Mononuclear cell (primary cell): ENCODE data around the gene ANKRD40. TPM values are rescaled to one million over a fixed set of nuclear protein-coding genes. Genes with fewer than 3 reads are reported as not detected.

ENCODE experiments used
- H3K27me3 ChIP-seq: 2 replicates; pipeline ENCODE4 v1.6.0; 2011; ENCODE audit warnings: low read length, control low read depth; ENCODE audit not compliant: insufficient read depth
- H3K4me1 ChIP-seq: 2 replicates; pipeline ENCODE4 v1.5.1; 2011; ENCODE audit warnings: mild to moderate bottlenecking, low read length, control low read depth; ENCODE audit not compliant: insufficient read depth
- H3K4me3 ChIP-seq: 2 replicates; pipeline ENCODE4 v1.5.1; 2011; ENCODE audit warnings: mild to moderate bottlenecking, low read length, moderate library complexity
- H3K9me3 ChIP-seq: 2 replicates; pipeline ENCODE4 v1.5.1; 2011; ENCODE audit warnings: low read depth, mild to moderate bottlenecking, control low read depth, low read length
- total RNA-seq: library from RNA; depleted of rRNA; stranded (reverse); fragments of >200 nt; gene quantifications from one replicate; pipeline ENCODE4 v1.2.3, GENCODE V29; 2012

ANKRD40 gene
- total RNA-seq, 1 donor, result 22.5 TPM

DNA sequence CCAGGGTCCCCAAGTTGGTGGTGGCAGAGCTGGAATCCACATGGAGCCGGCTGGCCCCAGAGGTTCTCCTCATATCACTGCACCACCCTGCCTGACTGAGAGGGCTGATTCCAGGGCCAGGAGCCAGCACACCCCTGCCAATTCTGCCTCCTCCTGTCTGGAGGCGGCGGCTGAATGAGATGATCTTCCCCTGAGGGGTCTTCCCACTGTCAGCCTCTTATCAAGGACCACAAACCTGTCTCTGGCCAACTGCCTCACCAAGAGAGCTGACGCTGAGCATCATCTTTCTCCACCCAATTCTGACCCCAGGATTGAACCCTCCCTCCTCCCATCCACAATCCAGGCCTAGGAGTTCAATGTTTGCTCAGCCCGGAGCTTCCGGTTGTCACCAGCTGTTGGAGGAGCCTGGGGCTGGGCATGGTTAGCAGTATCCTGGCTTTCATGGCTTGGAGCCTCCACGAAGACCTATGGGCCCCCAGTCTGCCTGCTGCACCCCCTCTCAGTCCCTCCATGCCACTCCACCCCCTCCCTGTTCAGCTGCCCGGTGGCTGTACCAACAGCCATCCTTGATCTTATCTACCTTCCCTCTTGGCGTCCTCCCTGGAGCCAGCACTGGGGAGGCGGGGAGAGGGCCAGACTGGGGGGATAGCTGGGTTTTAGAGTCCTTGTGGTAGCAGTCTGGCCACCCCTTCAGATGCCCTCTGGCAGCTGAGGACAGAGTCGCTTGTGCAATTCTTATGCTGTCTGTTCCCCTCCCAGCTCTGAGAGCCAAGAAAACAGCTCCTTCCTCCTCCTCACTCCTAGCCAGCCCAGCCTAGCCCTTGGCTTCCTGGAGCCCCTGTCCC, 47.5 kb downstream of the ANKRD40 start:
- no peak overlapping the region for H3K4me3 ChIP-seq
- H3K9me3 ChIP-seq, result no peaks in the 10 kb centered on the region
- H3K4me1 ChIP-seq, result peaks cover 30% of the 10 kb centered on the region
- H3K27me3 ChIP-seq, result no peaks in the 10 kb centered on the region

DNA sequence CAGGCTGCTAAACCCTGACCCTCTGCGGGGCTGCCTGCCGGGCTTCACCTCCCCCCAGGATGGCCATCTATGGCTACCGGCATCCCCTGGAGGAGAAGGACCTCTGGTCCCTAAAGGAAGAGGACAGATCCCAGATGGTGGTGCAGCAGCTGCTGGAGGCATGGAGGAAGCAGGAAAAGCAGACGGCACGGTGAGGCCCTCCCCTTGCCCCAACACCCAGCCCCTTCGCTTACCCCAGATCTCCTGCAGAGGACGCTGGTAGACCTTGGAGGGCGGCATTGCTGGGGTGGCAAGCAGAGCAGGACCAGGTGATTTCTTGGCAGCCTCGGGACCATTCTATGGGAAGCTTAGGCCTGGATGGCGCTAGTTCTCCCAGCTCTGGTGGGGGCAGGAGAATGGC, 48.5 kb downstream of the ANKRD40 start:
- no peaks in the 10 kb centered on the region for H3K27me3 ChIP-seq

DNA sequence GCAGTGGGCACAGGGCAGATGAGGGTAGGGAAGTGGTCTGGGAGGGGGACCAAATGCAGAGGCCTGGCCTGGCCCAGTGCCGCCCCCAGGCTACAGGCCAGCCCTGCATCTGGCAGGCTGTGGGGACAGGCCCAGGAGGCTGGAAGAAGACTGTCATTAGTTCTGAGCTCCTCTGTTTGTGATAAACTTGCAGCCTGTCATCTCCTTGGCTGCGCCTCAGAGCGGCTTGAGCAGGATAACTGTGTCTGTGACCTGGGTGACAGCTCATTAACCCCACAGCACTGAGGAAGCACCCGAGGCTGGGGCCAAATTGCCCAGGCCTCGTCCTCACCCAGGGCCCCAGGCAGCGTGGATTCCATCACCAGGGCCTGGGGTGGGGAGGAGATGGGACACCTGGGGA, 49.1 kb downstream of the ANKRD40 start:
- Histone ChIP-seq H3K4me3 (no peak overlapping the region), H3K4me1 (peaks cover 30% of the 10 kb centered on the region), H3K27me3 (no peaks in the 10 kb centered on the region), H3K9me3 (no peaks in the 10 kb centered on the region)

More for the DNA sequence above, 48.5 kb downstream of the ANKRD40 start:
- no peaks in the 10 kb centered on the region for H3K9me3 ChIP-seq
- H3K4me1 ChIP-seq, result peaks cover 30% of the 10 kb centered on the region
- H3K4me3 ChIP-seq, result no peak overlapping the region

DNA sequence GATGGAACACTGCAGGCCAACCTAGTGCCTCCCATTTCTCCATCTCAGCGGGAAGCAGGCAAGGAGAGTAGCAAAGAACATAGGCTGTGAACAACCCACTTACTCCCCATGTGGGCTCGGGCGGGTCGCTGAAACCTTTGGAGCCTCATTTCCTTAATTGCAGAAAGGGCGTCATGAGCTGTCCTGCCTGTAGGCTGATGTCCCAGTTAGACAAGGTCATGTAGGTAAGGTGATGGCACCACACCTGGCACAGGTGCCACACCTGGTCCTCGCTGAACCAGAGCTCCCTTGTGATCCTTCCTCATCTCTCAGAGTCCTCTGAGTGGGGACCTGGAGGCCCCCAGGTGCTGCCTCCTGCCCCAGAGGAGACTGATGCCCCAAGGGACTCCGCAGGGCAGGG, 50.1 kb downstream of the ANKRD40 start:
- Histone ChIP-seq H3K27me3 (no peaks in the 10 kb centered on the region), H3K4me3 (no peak overlapping the region), H3K9me3 (peaks cover 2% of the 10 kb centered on the region), H3K4me1 (peaks cover 29% of the 10 kb centered on the region)

DNA sequence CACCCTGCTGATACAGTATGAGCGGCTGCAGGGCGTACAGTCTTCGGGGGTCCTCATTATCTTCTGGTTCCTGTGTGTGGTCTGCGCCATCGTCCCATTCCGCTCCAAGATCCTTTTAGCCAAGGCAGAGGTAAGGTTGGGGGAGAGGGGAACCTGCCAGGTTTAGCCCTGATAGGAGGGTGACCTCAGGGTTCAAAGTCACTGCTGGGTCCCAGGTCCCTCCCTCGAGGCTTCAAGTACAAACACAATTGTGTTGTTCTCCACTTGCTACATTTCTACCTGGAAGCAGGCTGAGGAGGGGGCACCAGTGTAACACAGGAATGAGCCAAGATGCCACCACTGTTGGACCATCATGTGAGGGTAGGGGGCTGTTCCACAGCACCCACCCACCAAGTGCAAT, 50.7 kb downstream of the ANKRD40 start:
- Histone ChIP-seq H3K4me3 (no peak overlapping the region), H3K27me3 (no peaks in the 10 kb centered on the region), H3K4me1 (peaks cover 23% of the 10 kb centered on the region), H3K9me3 (peaks cover 6% of the 10 kb centered on the region)

DNA sequence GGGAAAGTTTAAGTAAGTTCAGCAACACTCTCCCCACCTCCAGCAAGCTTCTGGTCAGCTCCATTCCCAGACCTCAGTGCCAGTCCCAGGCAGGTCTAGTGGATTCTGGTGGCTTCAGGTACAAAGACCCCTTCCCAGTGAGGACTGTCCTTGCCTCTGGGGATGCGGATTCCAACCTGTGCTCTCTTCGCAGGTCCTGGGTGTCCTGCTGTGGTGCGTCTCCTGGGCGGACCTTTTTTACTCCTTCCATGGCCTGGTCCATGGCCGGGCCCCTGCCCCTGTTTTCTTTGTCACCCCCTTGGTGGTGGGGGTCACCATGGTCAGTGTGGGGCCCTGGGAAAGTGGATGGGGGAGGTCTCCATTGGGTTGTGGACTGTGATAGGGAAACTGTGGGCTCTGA, 51.2 kb downstream of the ANKRD40 start:
- peaks cover 6% of the 10 kb centered on the region for H3K9me3 ChIP-seq
- peaks cover 18% of the 10 kb centered on the region for H3K4me1 ChIP-seq
- no peaks in the 10 kb centered on the region for H3K27me3 ChIP-seq
- H3K4me3 ChIP-seq, result no peak overlapping the region

DNA sequence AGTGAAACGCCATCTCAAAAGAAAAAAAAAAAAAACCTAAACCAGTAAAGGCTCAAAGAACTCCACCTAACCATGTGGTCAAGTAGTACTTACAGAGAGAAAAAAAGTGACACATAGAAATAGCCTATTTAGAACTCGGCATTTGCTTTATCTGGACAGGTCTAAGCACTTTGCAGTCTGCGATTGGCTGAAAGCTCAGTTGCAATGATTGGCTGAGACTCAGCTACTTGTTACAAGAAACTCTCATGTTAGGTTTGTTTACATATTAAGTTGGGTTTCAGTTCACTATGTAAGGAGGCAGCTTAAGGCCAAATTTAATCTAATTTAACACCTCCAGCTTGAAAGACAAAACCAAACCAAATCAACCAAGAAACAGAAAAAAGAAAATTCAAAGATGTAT, 54.0 kb downstream of the ANKRD40 start:
- no peaks in the 10 kb centered on the region for H3K27me3 ChIP-seq
- no peak overlapping the region for H3K4me3 ChIP-seq
- no peaks in the 10 kb centered on the region for H3K4me1 ChIP-seq
- H3K9me3 ChIP-seq, result peaks cover 6% of the 10 kb centered on the region

DNA sequence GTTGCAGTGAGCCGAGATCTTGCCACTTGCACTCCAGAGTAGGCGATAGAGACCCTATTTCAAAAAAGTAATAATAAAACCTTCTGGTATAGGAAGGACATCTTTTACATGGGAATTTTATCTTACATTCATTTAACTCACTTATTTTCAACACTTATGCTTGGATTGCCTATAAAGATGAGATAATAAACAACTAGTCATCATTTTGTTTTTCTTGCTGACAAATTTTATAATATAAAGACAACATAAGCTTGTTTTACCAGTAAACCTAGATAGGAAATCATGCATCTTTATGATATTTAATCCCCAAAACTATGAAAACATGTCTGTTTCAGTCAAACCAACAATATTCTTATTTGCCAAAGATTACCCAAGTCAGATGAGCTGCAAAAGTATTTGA, 56.1 kb downstream of the ANKRD40 start:
- H3K9me3 ChIP-seq, result peaks cover 6% of the 10 kb centered on the region
- H3K27me3 ChIP-seq, result no peaks in the 10 kb centered on the region
- no peak overlapping the region for H3K4me3 ChIP-seq
- no peaks in the 10 kb centered on the region for H3K4me1 ChIP-seq

DNA sequence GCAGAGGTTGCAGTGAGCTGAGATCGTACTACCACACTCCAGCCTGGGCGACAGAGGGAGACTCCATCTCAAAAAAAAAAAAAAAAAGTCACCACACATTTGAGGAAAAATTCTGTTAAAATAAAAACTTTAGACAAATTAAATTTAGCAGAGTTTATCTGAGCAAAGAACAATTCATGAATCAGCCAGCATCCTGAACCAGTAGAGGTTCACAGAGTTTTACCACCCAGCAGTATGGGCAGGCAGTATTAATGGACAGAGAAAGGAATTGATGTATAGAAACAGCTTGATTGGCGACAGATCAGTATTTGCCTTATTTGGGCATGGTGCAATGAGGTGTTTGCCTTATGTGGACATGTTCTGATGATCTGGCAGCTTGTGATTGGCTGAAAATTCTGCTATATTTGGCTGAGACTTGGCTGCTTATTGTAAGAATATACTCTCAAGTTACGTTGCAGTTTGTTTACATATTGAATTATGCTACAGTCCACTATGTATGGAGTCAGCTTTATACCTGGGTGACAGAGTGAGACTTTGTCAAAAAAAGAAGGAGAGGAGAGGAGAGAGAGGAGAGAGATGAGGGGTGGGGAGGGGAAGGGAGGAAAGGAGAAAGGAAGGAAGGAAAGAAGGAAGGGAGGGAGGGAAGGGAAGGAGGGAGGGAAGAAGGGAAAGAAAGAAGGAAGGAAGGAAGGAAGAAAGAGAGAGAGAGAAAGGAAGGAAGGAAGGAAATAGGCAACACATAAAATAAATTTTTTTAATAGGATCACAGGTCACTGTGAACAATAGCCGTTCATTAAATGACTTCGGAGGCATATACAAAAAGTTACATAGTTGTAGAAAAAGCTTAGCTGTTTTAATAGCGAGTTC, 58.4 kb downstream of the ANKRD40 start:
- no peaks in the 10 kb centered on the region for H3K27me3 ChIP-seq
- peaks cover 6% of the 10 kb centered on the region for H3K9me3 ChIP-seq
- H3K4me3 ChIP-seq, result no peak overlapping the region
- H3K4me1 ChIP-seq, result no peaks in the 10 kb centered on the region

DNA sequence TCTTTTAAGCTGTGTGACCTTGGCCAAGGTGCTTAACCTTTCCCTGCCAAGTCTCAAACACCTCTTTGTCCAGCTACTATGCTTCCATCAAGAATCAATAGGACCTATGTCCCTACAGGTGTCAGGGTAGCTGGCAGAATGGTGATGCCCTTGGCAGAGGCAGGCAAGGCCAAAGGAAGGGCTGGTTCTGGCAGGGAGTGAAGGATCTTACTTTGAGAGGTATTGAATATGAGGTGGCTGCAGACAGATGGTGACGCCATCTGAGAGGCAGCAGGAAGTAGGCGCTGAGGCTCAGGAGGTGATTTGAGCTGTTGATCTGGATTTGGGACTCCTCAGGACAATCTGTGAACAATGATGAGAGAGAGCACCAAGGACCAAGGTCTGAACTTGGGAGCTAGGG, 60.5 kb downstream of the ANKRD40 start:
- H3K9me3 ChIP-seq, result no peaks in the 10 kb centered on the region
- no peak overlapping the region for H3K4me3 ChIP-seq
- no peaks in the 10 kb centered on the region for H3K4me1 ChIP-seq
- no peaks in the 10 kb centered on the region for H3K27me3 ChIP-seq

DNA sequence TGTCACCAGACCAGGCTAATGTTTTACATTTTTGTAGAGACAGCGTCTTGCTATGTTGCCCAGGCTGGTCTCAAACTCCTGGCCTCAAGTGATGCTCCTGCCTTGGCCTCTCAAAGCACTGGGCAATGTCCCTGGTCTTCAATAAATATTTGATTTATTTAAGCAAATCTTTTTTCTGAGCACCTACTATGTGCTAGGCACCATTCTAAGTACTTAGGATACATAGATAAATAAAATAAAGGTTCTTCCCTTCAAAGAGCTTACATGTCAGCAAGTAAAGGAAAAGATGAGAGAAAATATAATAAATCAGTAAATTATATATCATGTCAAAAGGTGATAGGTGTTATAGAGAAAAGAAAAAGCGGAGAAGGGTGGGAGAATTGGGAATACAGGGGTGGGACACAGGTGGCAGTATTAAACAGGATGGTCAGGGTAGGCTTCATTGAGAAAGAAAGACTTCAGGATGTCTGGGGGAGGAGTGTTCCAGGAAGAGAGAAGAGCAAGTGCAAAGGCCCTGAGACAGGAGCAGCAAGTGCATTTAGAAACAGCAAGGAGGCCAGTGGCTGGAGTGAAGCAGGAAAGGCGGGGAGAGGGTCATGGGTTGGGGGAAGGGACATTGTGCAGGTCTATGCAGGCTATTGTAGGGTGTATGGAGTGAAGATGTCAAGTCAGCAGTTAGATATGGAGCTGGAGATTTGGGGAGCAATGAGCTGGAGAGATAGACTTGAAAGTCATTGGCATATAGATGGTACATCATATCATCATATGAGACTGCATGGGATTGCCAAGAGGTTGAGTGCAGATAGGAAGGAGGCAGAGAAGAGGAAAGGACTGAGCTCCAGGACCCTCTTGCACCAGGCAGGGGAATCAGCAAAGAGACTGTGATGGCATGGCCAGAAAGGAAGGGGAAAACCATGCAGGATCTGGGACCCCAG, 61.7 kb downstream of the ANKRD40 start:
- no peaks in the 10 kb centered on the region for H3K9me3 ChIP-seq
- peaks cover 5% of the 10 kb centered on the region for H3K4me1 ChIP-seq
- H3K27me3 ChIP-seq, result no peaks in the 10 kb centered on the region
- H3K4me3 ChIP-seq, result no peak overlapping the region

Other genes starting within 250 kb of the ANKRD40 start
- not detected for gene CHAD, start 239.0 kb downstream of the ANKRD40 start, total RNA-seq
- gene RSAD1, start 229.1 kb downstream of the ANKRD40 start, total RNA-seq, result 19.5 TPM
- 0.73 TPM for gene MYCBPAP, start 199.5 kb downstream of the ANKRD40 start, total RNA-seq
- not detected for gene EPN3, start 175.2 kb downstream of the ANKRD40 start, total RNA-seq
- 18.9 TPM for gene SPATA20, start 160.7 kb downstream of the ANKRD40 start, total RNA-seq
- gene CACNA1G, start 147.2 kb downstream of the ANKRD40 start, total RNA-seq, result under 0.01 TPM
- 18.1 TPM for gene ABCC3, start 73.0 kb downstream of the ANKRD40 start, total RNA-seq
- gene LUC7L3, start 11.7 kb upstream of the ANKRD40 start, total RNA-seq, result 72.9 TPM
- 0.21 TPM for gene ANKRD40CL, start 59.6 kb upstream of the ANKRD40 start, total RNA-seq
- not detected for gene WFIKKN2, start 127.7 kb upstream of the ANKRD40 start, total RNA-seq
- gene TOB1, start 158.4 kb upstream of the ANKRD40 start, total RNA-seq, result 86.2 TPM